HG02884 (cell line): ENCODE data around the gene FJX1.

Experiments
- ATAC-seq: cut with Tn5 transposase; IDR thresholded peaks from one replicate; pipeline ENCODE4 v1.9.1; 2021; ENCODE audit warnings: mild to moderate bottlenecking, moderate library complexity; ENCODE audit not compliant: unreplicated experiment

FJX1 gene

GRCh38 chr11:35606206-35606605 lies 12.1 kb upstream of the FJX1 start:
- ATAC-seq, result no peak

- ATAC-seq, result no peak
These were observed 9.8 kb upstream of the FJX1 start for GRCh38 chr11:35608502-35608901.

GRCh38 chr11:35609656-35610055 lies 8.6 kb upstream of the FJX1 start:
- no peak for ATAC-seq

GRCh38 chr11:35610631-35611030 lies 7.6 kb upstream of the FJX1 start:
- ATAC-seq, result no peak

GRCh38 chr11:35611741-35612140 lies 6.5 kb upstream of the FJX1 start:
- no peak for ATAC-seq

GRCh38 chr11:35614939-35615569 lies 3.2 kb upstream of the FJX1 start:
- no peak for ATAC-seq

GRCh38 chr11:35615921-35616900 lies 2.0 kb upstream of the FJX1 start:
- no peak for ATAC-seq

- ATAC-seq, result no peak
These were observed 959 bp upstream of the FJX1 start for GRCh38 chr11:35617316-35617686.

- ATAC-seq, result peak; percentile 29
These were observed 346 bp downstream of the FJX1 start for GRCh38 chr11:35618497-35619115.

- peak; percentile 26 for ATAC-seq
These were observed 1.0 kb downstream of the FJX1 start for GRCh38 chr11:35619116-35619854.

GRCh38 chr11:35619855-35620640 lies 1.8 kb downstream of the FJX1 start:
- no peak for ATAC-seq

- no peak for ATAC-seq
These were observed 2.5 kb downstream of the FJX1 start for GRCh38 chr11:35620795-35621194.

GRCh38 chr11:35621620-35622019 lies 3.4 kb downstream of the FJX1 start:
- no peak for ATAC-seq

- ATAC-seq, result no peak
These were observed 3.8 kb downstream of the FJX1 start for GRCh38 chr11:35622070-35622469.

- ATAC-seq, result no peak
These were observed 5.4 kb downstream of the FJX1 start for GRCh38 chr11:35623621-35624168.

GRCh38 chr11:35624316-35624715 lies 6.1 kb downstream of the FJX1 start:
- no peak for ATAC-seq

- no peak for ATAC-seq
These were observed 6.5 kb downstream of the FJX1 start for GRCh38 chr11:35624781-35625180.

GRCh38 chr11:35626501-35626900 lies 8.2 kb downstream of the FJX1 start:
- no peak for ATAC-seq

- ATAC-seq, result no peak
These were observed 11.3 kb downstream of the FJX1 start for GRCh38 chr11:35629511-35629910.

- ATAC-seq, result no peak
These were observed 11.7 kb downstream of the FJX1 start for GRCh38 chr11:35629914-35630313.
